Neural cell (in vitro differentiated cells): ENCODE results near the gene TMEM59L. TPM values are rescaled to one million over a fixed set of nuclear protein-coding genes. Genes with fewer than 3 reads are reported as not detected.

Experiments
- H2AFZ ChIP-seq: fragments of 200-600, 300-800 bp; sonication (generic), shearing (Covaris generic); 2 replicates; pipeline ENCODE4 v1.6.0; 2014; ENCODE audit warnings: low read depth, mild to moderate bottlenecking, antibody characterized with exemption, low read length, moderate library complexity
- H3F3A ChIP-seq: fragments of 200-600 bp; shearing (Covaris generic); 2 replicates; pipeline ENCODE4 v1.6.1; 2016; ENCODE audit warnings: mild to moderate bottlenecking, moderate library complexity, mixed read lengths, antibody characterized with exemption, low read length; ENCODE audit not compliant: insufficient read depth, poor library complexity, severe bottlenecking
- H3K27ac ChIP-seq: fragments of 200-600, 300-800 bp; sonication (generic), shearing (Covaris generic); 2 replicates; pipeline ENCODE4 v1.5.1; 2014; ENCODE audit warnings: mild to moderate bottlenecking, low read length, moderate library complexity
- H3K27me3 ChIP-seq: fragments of 300-800, 200-600 bp; sonication (generic), shearing (Covaris generic); 2 replicates; pipeline ENCODE4 v1.6.0; 2014; ENCODE audit warnings: mild to moderate bottlenecking, low read depth, low read length, moderate library complexity; ENCODE audit not compliant: insufficient read depth
- H3K36me3 ChIP-seq: fragments of 300-800, 200-600 bp; sonication (generic), shearing (Covaris generic); 2 replicates; pipeline ENCODE4 v1.5.1; 2014; ENCODE audit warnings: mild to moderate bottlenecking, antibody characterized with exemption, low read length, moderate library complexity; ENCODE audit not compliant: insufficient read depth
- H3K4me2 ChIP-seq: fragments of 300-800, 200-600 bp; sonication (generic), shearing (Covaris generic); 2 replicates; pipeline ENCODE4 v1.6.0; 2014; ENCODE audit warnings: mild to moderate bottlenecking, low read length
- H3K4me3 ChIP-seq: fragments of 300-800, 200-600 bp; sonication (generic), shearing (Covaris generic); 2 replicates; pipeline ENCODE4 v1.5.1; 2014; ENCODE audit warnings: mild to moderate bottlenecking, low read length, moderate library complexity
- H3K79me2 ChIP-seq: fragments of 200-600 bp; shearing (Covaris generic); replicated peaks from 2 replicates; pipeline ENCODE4 v1.6.0; 2014; ENCODE audit warnings: mild to moderate bottlenecking, low read length, moderate library complexity; ENCODE audit not compliant: insufficient read depth
- H3K9ac ChIP-seq: fragments of 300-800, 200-600 bp; sonication (generic), shearing (Covaris generic); 2 replicates; pipeline ENCODE4 v1.6.1; 2016; ENCODE audit warnings: mild to moderate bottlenecking, low read length, mixed read lengths
- H3K9me2 ChIP-seq: fragments of 200-600 bp; shearing (Covaris generic); 2 replicates; pipeline ENCODE4 v1.6.1; 2016; ENCODE audit warnings: mild to moderate bottlenecking, low read length, mixed read lengths; ENCODE audit not compliant: insufficient read depth
- H3K9me3 ChIP-seq: fragments of 200-600, 300-800 bp; sonication (generic), shearing (Covaris generic); 2 replicates; pipeline ENCODE4 v1.6.1; 2016; ENCODE audit warnings: mild to moderate bottlenecking, mixed run types, low read length, moderate library complexity, mixed read lengths
- H4K20me1 ChIP-seq: fragments of 200-600 bp; shearing (Covaris generic); 2 replicates; pipeline ENCODE4 v1.6.1; 2016; ENCODE audit warnings: mild to moderate bottlenecking, mixed run types; ENCODE audit not compliant: insufficient read depth
- EP300 ChIP-seq: fragments of 450-650 bp; conservative IDR thresholded peaks from 2 replicates; pipeline ENCODE4 v1.6.1; 2014; ENCODE audit warnings: antibody characterized with exemption, mild to moderate bottlenecking, moderate library complexity; ENCODE audit not compliant: poor library complexity, severe bottlenecking
- EZH2 ChIP-seq: fragments of 200-600, 300-800 bp; shearing (Covaris generic), sonication (generic); IDR thresholded peaks from 2 replicates; pipeline ENCODE4 v1.6.1; 2014; ENCODE audit warnings: antibody characterized with exemption, low read length, borderline replicate concordance, mild to moderate bottlenecking; ENCODE audit not compliant: insufficient read depth, poor library complexity, severe bottlenecking
- MXI1 ChIP-seq: fragments of 450-650 bp; conservative IDR thresholded peaks from 2 replicates; pipeline ENCODE4 v1.6.1; 2014; ENCODE audit warnings: antibody characterized with exemption, mild to moderate bottlenecking; ENCODE audit not compliant: poor library complexity, severe bottlenecking
- POLR2AphosphoS5 ChIP-seq: IDR thresholded peaks from 2 replicates; pipeline ENCODE4 v1.6.1; 2012
- RAD21 ChIP-seq: fragments of 450-650 bp; conservative IDR thresholded peaks from 2 replicates; pipeline ENCODE4 v1.6.1; 2014; ENCODE audit warnings: antibody characterized with exemption, mild to moderate bottlenecking, moderate library complexity
- REST ChIP-seq: IDR thresholded peaks from 2 replicates; pipeline ENCODE4 v1.6.1; 2012; ENCODE audit warnings: borderline replicate concordance
- SMC3 ChIP-seq: fragments of 450-650 bp; conservative IDR thresholded peaks from 2 replicates; pipeline ENCODE4 v1.6.1; 2014; ENCODE audit warnings: antibody characterized with exemption, mild to moderate bottlenecking, moderate library complexity; ENCODE audit not compliant: poor library complexity
- TAF1 ChIP-seq: IDR thresholded peaks from 2 replicates; pipeline ENCODE4 v1.6.1; 2012; ENCODE audit warnings: low read depth
- polyA plus RNA-seq: library from polyadenylated mRNA; depleted of rRNA; stranded (reverse); fragments of >200 nt; gene quantifications from 2 replicates; pipeline ENCODE4 v1.2.3, GENCODE V29; 2014
- TF ChIP-seq, protein P1 (sequence below): fragments of 450-650 bp; IDR thresholded peaks from 2 replicates; pipeline ENCODE4 v1.5.1; 2014; ENCODE audit warnings: antibody characterized with exemption, mild to moderate bottlenecking, moderate library complexity; ENCODE audit not compliant: poor library complexity, severe bottlenecking

The TMEM59L gene
- polyA plus RNA-seq, 1 donor from 2014 or later: 138 TPM

DNA sequence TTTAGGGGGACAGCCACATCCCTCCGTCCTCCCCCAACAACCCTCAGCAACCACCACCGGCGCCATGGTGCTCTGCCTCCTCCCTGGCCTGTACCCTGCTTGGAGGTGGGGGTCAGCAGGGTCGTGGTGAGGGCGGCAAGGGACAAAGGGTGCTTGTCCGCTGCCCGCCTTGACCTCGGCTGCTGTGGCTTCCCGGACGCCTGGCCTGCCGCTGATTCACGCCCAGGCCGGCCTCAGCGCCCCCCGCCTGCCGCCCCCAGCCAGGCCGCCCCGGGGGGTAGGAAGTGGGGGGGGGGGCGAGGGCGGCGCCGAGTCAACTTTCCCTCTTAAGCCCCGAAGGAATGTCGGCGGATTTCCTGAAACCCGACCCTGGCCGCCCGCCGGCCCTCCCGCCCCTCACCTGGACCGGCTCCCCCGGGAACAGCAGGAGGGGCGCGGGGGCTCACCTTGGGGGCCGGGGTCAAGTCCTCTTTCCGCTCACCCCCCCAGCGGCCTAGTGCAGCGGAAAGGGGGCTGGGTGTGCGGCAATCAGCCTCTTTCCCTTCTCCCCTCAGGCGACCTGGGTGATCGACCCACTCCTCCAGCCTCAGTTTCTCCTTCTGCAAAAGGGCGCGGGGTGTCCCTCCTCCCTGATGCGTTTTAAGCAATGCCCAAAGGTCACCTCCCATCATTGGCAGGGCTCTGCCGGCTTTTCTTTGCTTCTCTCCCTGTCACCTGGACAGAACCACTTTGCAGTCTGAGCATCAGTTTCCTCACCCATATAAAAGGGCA is 1.9 kb upstream of the TMEM59L start:
- H3K9me3 ChIP-seq: no peaks in the 10 kb centered on the region
- H4K20me1 ChIP-seq: no peaks in the 10 kb centered on the region
- H3K9me2 ChIP-seq: no peaks in the 10 kb centered on the region
- H3K79me2 ChIP-seq: no peaks in the 10 kb centered on the region
- H3K9ac ChIP-seq: no peak overlapping the region
- TF ChIP-seq EZH2: no peak
- no peak for TF ChIP-seq REST
- TF ChIP-seq EP300: no peak
- TF ChIP-seq POLR2AphosphoS5: no peak
- no peak for TF ChIP-seq MXI1
- TF ChIP-seq, protein P1, sequence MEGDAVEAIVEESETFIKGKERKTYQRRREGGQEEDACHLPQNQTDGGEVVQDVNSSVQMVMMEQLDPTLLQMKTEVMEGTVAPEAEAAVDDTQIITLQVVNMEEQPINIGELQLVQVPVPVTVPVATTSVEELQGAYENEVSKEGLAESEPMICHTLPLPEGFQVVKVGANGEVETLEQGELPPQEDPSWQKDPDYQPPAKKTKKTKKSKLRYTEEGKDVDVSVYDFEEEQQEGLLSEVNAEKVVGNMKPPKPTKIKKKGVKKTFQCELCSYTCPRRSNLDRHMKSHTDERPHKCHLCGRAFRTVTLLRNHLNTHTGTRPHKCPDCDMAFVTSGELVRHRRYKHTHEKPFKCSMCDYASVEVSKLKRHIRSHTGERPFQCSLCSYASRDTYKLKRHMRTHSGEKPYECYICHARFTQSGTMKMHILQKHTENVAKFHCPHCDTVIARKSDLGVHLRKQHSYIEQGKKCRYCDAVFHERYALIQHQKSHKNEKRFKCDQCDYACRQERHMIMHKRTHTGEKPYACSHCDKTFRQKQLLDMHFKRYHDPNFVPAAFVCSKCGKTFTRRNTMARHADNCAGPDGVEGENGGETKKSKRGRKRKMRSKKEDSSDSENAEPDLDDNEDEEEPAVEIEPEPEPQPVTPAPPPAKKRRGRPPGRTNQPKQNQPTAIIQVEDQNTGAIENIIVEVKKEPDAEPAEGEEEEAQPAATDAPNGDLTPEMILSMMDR: no peak
- TF ChIP-seq TAF1: no peak
- TF ChIP-seq RAD21: no peak
- no peak for TF ChIP-seq SMC3
- no peaks in the 10 kb centered on the region for H3K36me3 ChIP-seq
- peak overlapping the region; percentile 86 for H3K4me3 ChIP-seq
- H3K4me2 ChIP-seq: peak overlapping the region; percentile 35
- peaks cover 66% of the 10 kb centered on the region for H3K27me3 ChIP-seq
- no peak overlapping the region for H3K27ac ChIP-seq
- no peaks in the 10 kb centered on the region for H3F3A ChIP-seq
- H2AFZ ChIP-seq: no peak overlapping the region

GRCh38 chr19:18611327-18612050 is 1.2 kb upstream of the TMEM59L start:
- H3K27ac ChIP-seq: no peak overlapping the region
- H3F3A ChIP-seq: no peaks in the 10 kb centered on the region
- H3K79me2 ChIP-seq: no peaks in the 10 kb centered on the region
- H2AFZ ChIP-seq: no peak overlapping the region
- peak overlapping the region; percentile 93 for H3K9ac ChIP-seq
- H3K36me3 ChIP-seq: no peaks in the 10 kb centered on the region
- H3K27me3 ChIP-seq: peaks cover 60% of the 10 kb centered on the region
- H3K9me3 ChIP-seq: no peaks in the 10 kb centered on the region
- H3K4me3 ChIP-seq: peak overlapping the region; percentile 86
- no peaks in the 10 kb centered on the region for H4K20me1 ChIP-seq
- TF ChIP-seq RAD21: no peak
- no peak for TF ChIP-seq EZH2
- no peak for TF ChIP-seq MXI1
- peak; percentile 49 for TF ChIP-seq POLR2AphosphoS5
- no peak for TF ChIP-seq REST
- peak overlapping the region; percentile 97 for H3K4me2 ChIP-seq
- no peaks in the 10 kb centered on the region for H3K9me2 ChIP-seq
